GM08714 (cell line): Measurements from ENCODE around the gene TMEM62.
"Not testable (repeated sequence)": the region's sequence is repeated elsewhere in the genome, so short reads cannot be mapped to it uniquely, and the experiment has no call there.

ENCODE experiments used
- H3K4me3 ChIP-seq: fragments of 200-500 bp; sonication (Bioruptor generic); 2 replicates; pipeline ENCODE4 v1.5.1; 2014; ENCODE audit warnings: mild to moderate bottlenecking, low read length, inconsistent platforms
- ZNF274 ChIP-seq: IDR thresholded peaks from 2 replicates; pipeline ENCODE4 v1.6.1; 2012; ENCODE audit warnings: mild to moderate bottlenecking, low read depth, low read length

The TMEM62 gene

DNA sequence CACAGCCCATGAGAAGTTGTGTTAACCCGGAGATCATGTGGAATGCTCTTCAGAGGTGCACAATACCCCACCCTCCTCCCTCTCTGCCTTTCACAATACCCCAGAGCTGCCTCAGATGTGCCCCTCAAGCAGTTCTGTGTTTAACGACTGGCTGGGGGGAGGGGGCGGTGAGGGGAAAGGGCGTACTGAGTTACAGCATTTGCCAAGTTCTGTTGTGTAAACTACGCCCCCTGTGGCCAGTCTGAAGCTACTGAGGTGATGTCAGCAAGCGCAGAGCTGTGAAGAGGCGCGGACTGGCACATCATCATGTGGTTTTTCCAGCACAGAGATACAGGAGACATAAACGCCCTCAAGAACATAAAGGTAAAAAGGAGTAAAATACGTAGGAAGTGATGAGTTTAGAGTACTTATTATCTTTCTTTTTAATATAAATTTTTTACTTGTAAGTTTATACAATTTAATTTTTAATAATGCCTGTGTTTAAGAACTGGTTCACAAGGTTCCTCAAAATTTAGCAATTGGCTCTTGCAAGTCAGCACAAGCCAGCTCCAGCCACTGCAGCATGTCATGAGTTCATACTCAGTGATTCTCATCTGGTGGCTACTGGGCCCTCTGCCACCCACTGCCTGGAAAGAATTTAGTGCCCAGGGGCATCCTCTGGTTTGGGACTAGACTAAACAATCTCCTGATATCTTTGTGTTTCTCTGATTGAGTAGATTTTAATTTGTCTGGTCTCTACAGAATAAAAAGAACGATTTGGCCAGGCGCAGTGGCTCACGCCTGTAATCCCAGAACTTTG lies 85.7 kb downstream of the TMEM62 start:
- H3K4me3 ChIP-seq = no peak overlapping the region
- TF ChIP-seq ZNF274 = no peak

DNA sequence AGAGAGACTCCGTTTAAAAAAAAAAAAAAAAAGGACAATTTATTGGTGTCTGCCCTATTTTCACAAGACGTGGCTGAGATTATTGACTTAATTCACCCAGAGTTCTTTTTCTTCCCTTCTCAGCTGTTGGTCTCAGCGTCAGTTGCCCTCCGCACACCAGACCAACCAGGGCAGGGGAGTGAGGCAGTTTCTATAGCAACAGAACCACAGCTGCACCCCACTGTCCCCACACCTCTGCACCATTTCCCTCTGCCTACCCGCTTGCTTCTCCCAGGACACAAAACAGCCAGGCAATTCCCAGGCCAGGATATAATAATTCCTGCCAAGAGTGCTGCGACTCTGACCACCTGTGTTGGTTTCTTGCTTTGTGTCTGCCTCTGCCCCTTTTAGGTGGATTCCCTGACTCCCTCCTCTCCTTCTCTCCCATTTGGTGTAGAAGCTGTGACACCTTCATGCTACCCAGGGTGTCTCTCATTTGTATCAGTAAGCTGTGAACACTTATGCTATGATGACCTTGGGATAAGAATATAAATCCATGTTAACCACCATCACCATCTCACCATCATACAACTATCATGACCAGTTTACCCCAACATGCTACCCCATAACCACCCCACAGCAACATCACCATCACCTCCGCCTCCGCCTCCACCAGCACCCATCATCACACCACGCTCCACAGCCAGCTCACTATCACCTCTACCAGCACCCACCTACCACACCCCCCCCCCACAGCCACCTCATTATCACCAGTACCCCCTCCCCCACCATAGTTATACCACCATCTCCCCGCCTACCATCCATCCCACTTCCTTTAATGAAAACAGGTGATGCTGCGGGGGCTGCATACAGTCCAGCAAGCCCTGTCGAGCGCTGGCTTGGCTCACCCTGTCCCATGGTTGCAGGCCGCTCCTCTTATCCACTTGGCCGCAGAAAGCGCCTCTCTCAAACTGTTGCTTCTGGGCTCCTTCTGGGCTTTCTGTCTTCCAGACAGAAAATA lies 86.8 kb downstream of the TMEM62 start:
- no peak overlapping the region for H3K4me3 ChIP-seq
- no peak for TF ChIP-seq ZNF274

DNA sequence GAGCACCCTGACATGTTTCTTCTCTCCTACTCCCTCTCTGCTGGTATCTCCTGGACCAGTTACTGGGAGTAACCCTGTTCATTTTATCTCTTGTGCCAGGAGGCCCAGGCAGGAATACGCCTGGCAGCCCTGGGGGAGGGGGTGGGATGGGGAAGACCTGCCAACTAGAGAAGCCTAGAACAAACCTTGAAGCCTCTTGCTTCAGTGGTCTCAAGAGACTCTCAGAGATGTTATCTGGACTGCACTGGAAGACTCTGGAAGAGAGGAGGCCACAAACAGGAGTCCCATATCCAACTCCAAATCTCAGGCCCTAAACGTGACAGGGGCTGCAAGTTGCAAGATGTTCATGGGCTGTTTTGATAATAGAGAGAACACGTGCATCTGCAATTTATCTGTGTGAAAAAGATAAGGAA lies 87.6 kb downstream of the TMEM62 start, which contains the start of gene EPB42:
Gene EPB42 (minus strand): TSS at position 28 of the 413 bp plus-strand sequence. CDS start 193 bp downstream, outside the sequence.
- TF ChIP-seq ZNF274 = no peak
- no peak within 1 kb of the TSS for H3K4me3 ChIP-seq

DNA sequence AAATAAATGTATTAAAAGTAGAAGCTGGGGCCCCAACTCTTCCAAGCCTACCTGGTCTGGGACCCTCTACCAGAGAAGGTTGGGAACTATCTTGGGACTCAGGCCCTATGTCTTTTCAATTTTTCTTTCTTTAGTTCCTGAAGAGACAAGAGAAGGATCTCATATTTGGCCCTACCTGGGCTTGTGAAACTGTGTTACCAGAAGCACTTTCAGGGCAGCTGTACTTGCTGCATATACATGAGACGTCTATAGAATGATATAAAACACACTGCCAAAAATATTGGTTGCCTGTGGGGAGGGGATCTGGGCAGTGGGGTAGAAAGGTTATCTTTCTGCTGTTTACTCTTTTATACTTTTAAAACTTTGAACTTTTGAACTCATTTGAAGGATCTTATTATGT lies 88.0 kb downstream of the TMEM62 start:
- TF ChIP-seq ZNF274 = no peak
- no peak overlapping the region for H3K4me3 ChIP-seq

- TF ChIP-seq ZNF274 = no peak
- no peak overlapping the region for H3K4me3 ChIP-seq
Measured at GRCh38 chr15:43225201-43225949, 92.0 kb downstream of the TMEM62 start.

GRCh38 chr15:43225950-43226255 lies 92.5 kb downstream of the TMEM62 start:
- H3K4me3 ChIP-seq = not testable (repeated sequence)

DNA sequence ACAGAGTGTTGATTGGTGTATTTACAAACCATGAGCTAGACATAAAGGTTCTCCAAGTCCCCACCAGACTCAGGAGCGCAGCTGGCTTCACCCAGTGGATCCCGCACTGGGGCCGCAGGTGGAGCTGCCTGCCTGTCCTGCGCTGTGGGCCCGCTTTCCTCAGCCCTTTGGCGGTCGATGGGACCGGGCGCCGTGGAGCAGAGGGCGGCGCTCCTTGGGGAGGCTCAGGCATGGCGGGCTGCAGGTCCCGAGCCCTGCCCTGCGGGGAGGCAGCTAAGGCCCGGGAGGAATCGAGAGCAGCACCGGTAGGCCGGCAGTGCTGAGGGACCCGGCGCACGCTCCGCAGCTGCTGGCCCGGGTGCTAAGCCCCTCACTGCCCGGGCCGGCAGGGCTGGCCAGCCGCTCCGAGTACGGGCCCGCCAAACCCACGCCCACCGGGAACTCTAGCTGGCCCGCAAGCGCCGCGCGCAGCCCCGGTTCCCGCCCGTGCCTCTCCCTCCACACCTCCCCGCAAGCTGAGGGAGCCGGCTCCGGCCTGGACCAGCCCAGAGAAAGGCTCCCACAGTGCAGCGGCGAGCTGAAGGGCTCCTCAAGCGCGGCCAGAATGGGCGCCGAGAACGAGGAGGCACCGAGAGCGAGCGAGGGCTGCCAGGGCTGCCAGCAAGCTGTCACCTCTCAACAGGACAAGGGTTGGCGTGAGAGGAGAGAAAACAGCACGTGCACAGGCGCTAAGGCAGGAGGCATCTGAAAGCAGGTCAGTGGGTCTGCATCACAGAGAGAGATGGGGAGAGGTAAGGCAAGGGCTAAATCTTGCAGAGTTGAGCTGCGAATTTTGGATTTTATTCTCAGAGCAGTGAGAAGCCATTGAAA lies 93.3 kb downstream of the TMEM62 start:
- no peak overlapping the region for H3K4me3 ChIP-seq
- TF ChIP-seq ZNF274 = no peak

DNA sequence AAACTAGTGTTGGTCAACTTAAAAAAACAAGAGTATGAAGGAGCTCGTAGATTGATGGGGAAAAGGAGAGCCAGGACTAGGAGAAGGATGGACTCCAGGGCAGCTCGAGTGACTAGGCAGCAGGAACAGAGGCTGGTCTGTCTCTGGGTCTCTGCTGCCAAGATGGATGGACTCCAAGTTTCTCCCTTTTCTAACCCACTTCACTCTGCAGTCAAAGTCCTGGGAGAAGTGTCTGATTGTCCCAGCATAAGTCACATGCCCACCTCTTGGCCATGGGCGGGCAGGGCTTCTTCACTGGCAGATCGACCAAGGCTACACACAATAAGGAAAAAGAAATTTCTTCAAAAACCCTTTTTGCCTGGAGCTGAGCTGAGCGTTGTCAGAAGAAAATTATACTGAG lies 96.6 kb downstream of the TMEM62 start:
- no peak overlapping the region for H3K4me3 ChIP-seq
- TF ChIP-seq ZNF274 = no peak

GRCh38 chr15:43230640-43231115 lies 97.3 kb downstream of the TMEM62 start:
- no peak overlapping the region for H3K4me3 ChIP-seq
- TF ChIP-seq ZNF274 = no peak

- no peak for TF ChIP-seq ZNF274
- H3K4me3 ChIP-seq = no peak overlapping the region
Measured at GRCh38 chr15:43232289-43232874, 99.0 kb downstream of the TMEM62 start.
